Stimulated activated CD4-positive, alpha-beta T cell treated with anti-CD3 and anti-CD28 coated beads, Interleukin-2, amount 100 ng/mL, for 24 hours (primary cell): Measurements from ENCODE around the gene PDS5B.
A peak's percentile ranks its signal among the peaks of the same experiment; 100 is the strongest.

ENCODE experiments used
- DNase-seq, 2 donors: peaks; one replicate each; pipeline ENCODE4 v3.0.0-alpha.2; 2020

The PDS5B gene

GRCh38 chr13:32592082-32592481, 5.8 kb downstream of the PDS5B start:
- no peak for DNase-seq

GRCh38 chr13:32594157-32594738, 8.0 kb downstream of the PDS5B start:
- no peak for DNase-seq

- DNase-seq: no peak
Observed at GRCh38 chr13:32595306-32595705, 9.1 kb downstream of the PDS5B start.

GRCh38 chr13:32600890-32601289, 14.6 kb downstream of the PDS5B start:
- no peak for DNase-seq

- DNase-seq: no peak
Observed at GRCh38 chr13:32609428-32609827, 23.2 kb downstream of the PDS5B start.

- no peak for DNase-seq
Observed at GRCh38 chr13:32610538-32610937, 24.3 kb downstream of the PDS5B start.

GRCh38 chr13:32610977-32611376, 24.7 kb downstream of the PDS5B start:
- DNase-seq: no peak

GRCh38 chr13:32616883-32617511, 30.7 kb downstream of the PDS5B start:
- DNase-seq: no peak

GRCh38 chr13:32622827-32623226, 36.6 kb downstream of the PDS5B start:
- peak in 1 of 2 donors; percentile 15 for DNase-seq

GRCh38 chr13:32624441-32624840, 38.2 kb downstream of the PDS5B start:
- DNase-seq: no peak

GRCh38 chr13:32627793-32628192, 41.5 kb downstream of the PDS5B start:
- no peak for DNase-seq

GRCh38 chr13:32629313-32629712, 43.1 kb downstream of the PDS5B start:
- DNase-seq: no peak

GRCh38 chr13:32629866-32630265, 43.6 kb downstream of the PDS5B start:
- DNase-seq: no peak

- DNase-seq: no peak
Observed at GRCh38 chr13:32632343-32632909, 46.2 kb downstream of the PDS5B start.

- no peak for DNase-seq
Observed at GRCh38 chr13:32636711-32637110, 50.5 kb downstream of the PDS5B start.

- peak; percentile 25 to 42 for DNase-seq
Observed at GRCh38 chr13:32638739-32639138, 52.5 kb downstream of the PDS5B start.

- DNase-seq: peak; percentile 39 to 41
Observed at GRCh38 chr13:32639502-32640105, 53.4 kb downstream of the PDS5B start.

- DNase-seq: no peak
Observed at GRCh38 chr13:32642316-32642715, 56.1 kb downstream of the PDS5B start.

GRCh38 chr13:32642858-32643257, 56.6 kb downstream of the PDS5B start:
- DNase-seq: no peak

- peak; percentile 35 to 37 for DNase-seq
Observed at GRCh38 chr13:32645854-32646253, 59.6 kb downstream of the PDS5B start.

GRCh38 chr13:32647926-32648325, 61.7 kb downstream of the PDS5B start:
- no peak for DNase-seq

GRCh38 chr13:32650705-32651311, 64.6 kb downstream of the PDS5B start:
- DNase-seq: peak; percentile 59 to 65

GRCh38 chr13:32657309-32657708, 71.1 kb downstream of the PDS5B start:
- DNase-seq: no peak

- no peak for DNase-seq
Observed at GRCh38 chr13:32659736-32660135, 73.5 kb downstream of the PDS5B start.
